IPS-18a (cell line): ENCODE data around the gene PMPCB.

Experiments used
- H3K27ac ChIP-seq: one replicate; pipeline ENCODE4 v1.5.1; 2013; ENCODE audit warnings: low read length
- H3K27me3 ChIP-seq: one replicate; pipeline ENCODE4 v1.6.1; 2013; ENCODE audit warnings: mild to moderate bottlenecking, low read length; ENCODE audit not compliant: control insufficient read depth, insufficient read depth
- H3K36me3 ChIP-seq: one replicate; pipeline ENCODE4 v1.6.1; 2013; ENCODE audit warnings: low read depth, low read length; ENCODE audit not compliant: control insufficient read depth
- H3K4me1 ChIP-seq: one replicate; pipeline ENCODE4 v1.6.1; 2013; ENCODE audit warnings: low read depth, low read length; ENCODE audit not compliant: control insufficient read depth
- H3K4me3 ChIP-seq: one replicate; pipeline ENCODE4 v1.5.1; 2013; ENCODE audit warnings: low read length
- H3K9ac ChIP-seq: one replicate; pipeline ENCODE4 v1.6.1; 2013; ENCODE audit warnings: mild to moderate bottlenecking, low read length, moderate library complexity
- H3K9me3 ChIP-seq: one replicate; pipeline ENCODE4 v1.6.1; 2013; ENCODE audit warnings: low read depth, low read length; ENCODE audit not compliant: control insufficient read depth

PMPCB gene

DNA sequence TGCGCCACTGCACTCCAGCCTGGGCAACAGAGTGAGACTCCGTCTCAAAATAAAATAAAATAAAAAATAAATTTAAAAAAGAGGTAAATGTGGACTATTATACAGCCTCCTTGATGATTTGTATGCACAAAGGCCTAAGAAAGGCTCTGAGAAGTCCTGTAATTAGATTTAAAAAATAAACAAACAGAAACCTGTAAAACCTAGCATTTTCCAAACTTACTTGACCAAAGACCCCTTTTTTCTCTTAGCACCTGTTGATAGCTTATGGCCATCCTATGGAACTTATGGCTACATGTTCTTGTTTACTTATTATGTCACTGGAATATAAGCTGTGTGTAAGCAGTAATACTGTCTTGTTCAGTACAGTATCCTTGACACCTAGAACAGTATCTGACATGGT, 41.6 kb downstream of the PMPCB start:
- H3K9me3 ChIP-seq: no peaks in the 10 kb centered on the region

DNA sequence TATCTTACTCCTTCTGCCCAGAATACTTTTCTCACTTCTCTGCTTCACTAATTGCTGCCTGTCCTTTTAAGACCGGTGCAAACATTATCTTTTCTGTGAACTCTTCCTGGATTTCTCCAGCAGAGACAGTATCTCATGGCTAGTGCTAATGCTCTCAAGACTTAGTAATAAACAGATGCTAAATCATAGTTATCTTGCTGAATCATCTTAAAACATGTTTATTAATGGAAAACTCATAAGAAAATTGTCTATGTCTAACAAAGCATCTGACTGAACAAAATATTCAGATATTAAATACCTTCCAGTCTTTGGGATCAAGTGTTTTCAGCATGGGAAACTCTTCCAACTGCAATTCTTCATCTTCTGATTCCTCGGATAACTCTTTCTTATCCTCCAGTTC, 44.2 kb downstream of the PMPCB start:
- no peak overlapping the region for H3K4me3 ChIP-seq
- H3K4me1 ChIP-seq: peaks cover 4% of the 10 kb centered on the region
- peaks cover 42% of the 10 kb centered on the region for H3K36me3 ChIP-seq
- no peaks in the 10 kb centered on the region for H3K27me3 ChIP-seq
- H3K27ac ChIP-seq: no peak overlapping the region
- H3K9ac ChIP-seq: no peak overlapping the region
- no peaks in the 10 kb centered on the region for H3K9me3 ChIP-seq

More for the DNA sequence above, 41.6 kb downstream of the PMPCB start:
- H3K4me1 ChIP-seq: peaks cover 4% of the 10 kb centered on the region
- no peak overlapping the region for H3K4me3 ChIP-seq
- no peak overlapping the region for H3K27ac ChIP-seq
- peaks cover 52% of the 10 kb centered on the region for H3K36me3 ChIP-seq
- no peak overlapping the region for H3K9ac ChIP-seq
- H3K27me3 ChIP-seq: no peaks in the 10 kb centered on the region

- Histone ChIP-seq H3K4me3 (peak overlapping the region; percentile 81), H3K36me3 (peaks cover 28% of the 10 kb centered on the region), H3K9ac (peak overlapping the region; percentile 85), H3K4me1 (peaks cover 4% of the 10 kb centered on the region), H3K27ac (no peak overlapping the region), H3K9me3 (no peaks in the 10 kb centered on the region), H3K27me3 (no peaks in the 10 kb centered on the region)
These were observed 46.1 kb downstream of the PMPCB start for GRCh38 chr7:103343332-103343731.

DNA sequence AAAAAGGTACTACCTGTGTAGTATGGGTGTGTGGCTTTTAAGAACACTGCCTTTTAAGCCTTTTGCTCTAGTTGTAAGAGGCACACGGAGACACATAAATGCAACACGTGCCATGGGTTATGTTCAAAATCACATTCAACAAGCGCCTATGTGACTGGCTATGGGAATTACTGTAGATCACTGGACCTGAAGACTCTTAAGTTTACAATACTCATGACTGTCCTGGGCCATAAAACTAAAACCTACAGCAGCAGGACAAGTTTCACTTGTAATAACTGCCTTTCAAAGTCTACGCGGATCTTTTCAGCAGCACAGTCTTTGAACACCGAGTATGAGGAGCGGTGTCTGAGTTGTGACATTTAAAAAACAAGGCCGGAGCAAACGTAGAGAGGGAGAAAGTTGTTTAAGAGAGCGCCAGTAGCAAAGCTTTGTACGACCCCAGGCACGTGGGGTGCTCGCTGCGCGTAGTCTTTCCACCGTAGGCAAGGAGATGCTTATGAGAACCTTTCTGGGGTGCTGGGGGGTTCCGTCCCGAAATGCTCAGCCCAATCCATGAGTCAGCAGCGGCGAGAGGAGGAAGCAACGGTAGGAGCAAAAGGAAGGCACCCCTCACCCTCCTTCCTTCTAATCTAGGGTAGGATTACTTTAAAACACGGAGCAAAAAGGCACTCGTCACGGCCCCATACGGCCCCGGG, 46.7 kb downstream of the PMPCB start:
- Histone ChIP-seq H3K9me3 (no peaks in the 10 kb centered on the region), H3K9ac (peak overlapping the region; percentile 85), H3K4me3 (peak overlapping the region; percentile 81), H3K36me3 (peaks cover 28% of the 10 kb centered on the region), H3K4me1 (peaks cover 6% of the 10 kb centered on the region), H3K27ac (peak overlapping the region; percentile 28), H3K27me3 (no peaks in the 10 kb centered on the region)

DNA sequence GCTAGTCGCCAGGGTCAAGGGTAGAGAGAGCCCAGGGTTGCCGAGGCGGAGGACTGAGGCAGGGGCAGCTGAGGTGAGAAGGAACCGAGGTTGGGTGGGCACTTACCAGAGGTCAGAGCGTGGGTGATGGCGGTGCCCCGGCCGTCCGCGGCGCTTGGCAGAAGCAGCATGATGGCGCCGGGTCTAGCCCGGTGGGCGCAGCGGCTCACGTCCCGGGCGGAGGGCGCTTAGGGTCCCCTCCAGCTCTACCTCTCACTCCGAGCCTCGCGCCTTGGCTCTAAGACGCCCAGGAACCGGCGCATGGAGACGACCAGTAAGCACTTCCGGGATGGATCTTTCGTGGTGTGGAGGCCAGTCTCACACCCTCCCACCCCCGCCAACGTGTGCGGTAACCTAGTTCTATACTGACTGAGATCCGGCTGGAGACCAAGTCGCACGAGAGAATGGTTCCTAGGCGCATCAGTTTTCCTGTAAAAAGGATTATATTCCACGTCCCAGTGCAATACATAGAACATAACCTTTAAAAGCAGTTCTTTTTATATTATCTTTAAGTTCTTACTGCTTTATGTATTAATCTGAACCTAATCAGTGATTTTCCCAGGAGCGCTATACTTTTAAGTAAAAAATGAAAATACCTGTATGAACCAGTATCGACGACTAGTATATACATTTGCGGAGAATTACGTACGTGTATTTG, 47.4 kb downstream of the PMPCB start, which contains the start of gene DNAJC2:
DNAJC2 (minus strand) TSS at position 315 of the 697 bp plus-strand sequence; CDS start at position 170, 145 bp downstream.
- Histone ChIP-seq H3K4me1 (peaks cover 9% of the 10 kb centered on the region), H3K27me3 (no peaks in the 10 kb centered on the region), H3K27ac (peak within 1 kb of the TSS; percentile 28), H3K4me3 (peak within 1 kb of the TSS; percentile 81), H3K9ac (peak within 1 kb of the TSS; percentile 85), H3K36me3 (peaks cover 21% of the 10 kb centered on the region), H3K9me3 (no peaks in the 10 kb centered on the region)

DNA sequence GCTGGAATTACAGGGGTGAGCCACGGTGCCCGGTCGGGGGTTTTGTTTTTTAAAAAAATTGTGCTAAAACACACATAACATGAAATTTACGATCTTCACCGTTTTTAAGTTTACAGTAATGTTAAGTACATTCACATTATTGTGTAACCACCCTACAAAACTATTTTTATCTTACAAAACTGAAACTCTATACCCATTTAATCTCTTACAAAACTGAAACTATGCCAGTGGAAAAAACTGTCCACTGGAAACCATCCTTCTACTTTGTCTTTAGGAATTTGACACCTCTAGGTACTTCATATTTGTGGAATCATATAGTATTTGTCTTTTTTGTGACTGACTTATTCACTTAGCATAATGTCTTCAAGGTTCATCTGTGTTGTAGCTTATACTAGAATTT, 49.2 kb downstream of the PMPCB start:
- Histone ChIP-seq H3K27ac (no peak overlapping the region), H3K9me3 (no peaks in the 10 kb centered on the region), H3K27me3 (no peaks in the 10 kb centered on the region), H3K36me3 (peaks cover 7% of the 10 kb centered on the region), H3K4me3 (no peak overlapping the region), H3K4me1 (peaks cover 9% of the 10 kb centered on the region), H3K9ac (no peak overlapping the region)

- peak within 1 kb of the TSS; percentile 92 for H3K27ac ChIP-seq
These were observed 50.5 kb downstream of the PMPCB start, which contains the start of gene PSMC2 for GRCh38 chr7:103347507-103348267. Gene PSMC2 (plus strand): TSS chr7:103347643. CDS start chr7:103347712, 69 bp downstream.

DNA sequence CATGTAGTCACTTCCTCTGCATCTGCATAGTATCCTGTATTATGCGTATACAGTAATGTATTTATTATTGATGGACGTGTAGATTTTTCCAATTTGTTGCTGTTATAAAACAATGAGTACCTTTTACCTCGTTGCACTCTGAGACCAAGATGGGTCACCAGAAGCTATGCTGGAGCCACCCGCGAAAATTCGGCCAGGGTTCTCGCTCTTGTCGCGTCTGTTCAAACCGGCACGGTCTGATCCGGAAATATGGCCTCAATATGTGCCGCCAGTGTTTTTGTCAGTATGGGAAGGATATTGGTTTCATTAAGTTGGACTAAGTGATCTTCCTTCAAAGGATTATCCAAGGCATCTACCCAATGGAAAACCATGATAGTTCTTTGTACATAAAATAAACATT, 51.2 kb downstream of the PMPCB start:
- H3K9me3 ChIP-seq: no peaks in the 10 kb centered on the region
- H3K4me1 ChIP-seq: peaks cover 5% of the 10 kb centered on the region
- H3K27me3 ChIP-seq: no peaks in the 10 kb centered on the region
- peak overlapping the region; percentile 98 for H3K4me3 ChIP-seq
- peaks cover 9% of the 10 kb centered on the region for H3K36me3 ChIP-seq
- peak overlapping the region; percentile 26 for H3K9ac ChIP-seq
- no peak overlapping the region for H3K27ac ChIP-seq

More at GRCh38 chr7:103347507-103348267, 50.5 kb downstream of the PMPCB start, which contains the start of gene PSMC2:
- H3K4me1 ChIP-seq: peaks cover 9% of the 10 kb centered on the region
- H3K27me3 ChIP-seq: no peaks in the 10 kb centered on the region
- H3K36me3 ChIP-seq: peaks cover 8% of the 10 kb centered on the region
- peak within 1 kb of the TSS; percentile 96 for H3K9ac ChIP-seq
- H3K9me3 ChIP-seq: no peaks in the 10 kb centered on the region
- peak within 1 kb of the TSS; percentile 98 for H3K4me3 ChIP-seq

DNA sequence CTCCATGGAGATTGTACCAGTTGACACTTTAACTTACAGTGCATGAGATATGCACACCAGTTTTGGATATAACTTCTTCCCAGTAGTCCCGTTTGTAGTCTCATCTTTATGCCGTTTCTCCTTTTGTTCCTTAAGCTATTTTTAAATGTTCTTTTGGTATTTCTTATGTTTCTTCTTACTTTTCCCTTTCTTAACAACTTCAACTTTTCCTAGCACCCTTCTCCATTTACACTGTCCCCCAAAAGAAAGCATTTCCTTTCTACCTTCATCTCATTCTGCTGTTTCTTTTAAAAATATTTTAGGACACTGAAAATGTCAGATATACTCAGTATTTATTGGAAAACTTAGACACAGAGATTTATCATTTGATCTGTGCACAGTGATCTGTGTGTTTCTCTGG, 51.7 kb downstream of the PMPCB start:
- Histone ChIP-seq H3K4me3 (peak overlapping the region; percentile 98), H3K4me1 (peaks cover 5% of the 10 kb centered on the region), H3K36me3 (peaks cover 9% of the 10 kb centered on the region), H3K27ac (no peak overlapping the region), H3K27me3 (no peaks in the 10 kb centered on the region), H3K9ac (peak overlapping the region; percentile 26), H3K9me3 (no peaks in the 10 kb centered on the region)

DNA sequence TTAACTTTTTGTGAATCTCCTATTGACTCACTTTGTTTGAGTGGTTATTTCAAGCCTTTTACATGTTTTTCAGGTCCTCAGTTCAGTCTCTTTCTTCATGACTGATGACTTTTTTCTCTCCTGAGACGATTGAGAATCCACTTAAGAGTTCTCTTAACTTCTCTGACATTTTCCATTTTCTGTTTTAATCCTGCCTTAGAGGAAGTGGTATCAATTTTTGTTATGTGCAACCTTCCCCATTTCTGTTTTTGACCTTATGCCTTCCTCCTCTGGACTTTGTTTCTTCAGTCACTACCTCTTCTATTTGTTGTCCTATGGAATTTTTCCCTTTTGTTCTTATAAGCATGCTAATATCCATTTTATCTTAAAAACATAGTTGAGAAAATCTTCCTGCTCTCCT, 52.6 kb downstream of the PMPCB start:
- no peak overlapping the region for H3K9ac ChIP-seq
- H3K36me3 ChIP-seq: peaks cover 14% of the 10 kb centered on the region
- H3K27ac ChIP-seq: no peak overlapping the region
- H3K9me3 ChIP-seq: no peaks in the 10 kb centered on the region
- H3K4me1 ChIP-seq: peaks cover 5% of the 10 kb centered on the region
- H3K27me3 ChIP-seq: no peaks in the 10 kb centered on the region
- no peak overlapping the region for H3K4me3 ChIP-seq
